Skeletal muscle tissue (tissue), 4 donors: ENCODE data around the gene ZNF222. TPM values are rescaled to one million over a fixed set of nuclear protein-coding genes. Genes with fewer than 3 reads are reported as not detected.
A peak's percentile ranks its signal among the peaks of the same experiment; 100 is the strongest.

Source experiments
- H3K27ac ChIP-seq: one replicate; pipeline ENCODE4 v1.7.0; 2013; ENCODE audit warnings: mild to moderate bottlenecking, low read depth, low read length, inconsistent platforms
- H3K27me3 ChIP-seq, 3 donors: one replicate each; pipeline ENCODE4 v1.7.0; 2013; ENCODE audit warnings: low read length in 3 of 3; ENCODE audit not compliant: control insufficient read depth in 3 of 3, insufficient read depth in 3 of 3
- H3K36me3 ChIP-seq, 3 donors: one replicate each; pipeline ENCODE4 v1.7.0; 2013; ENCODE audit warnings: low read length in 3 of 3; ENCODE audit not compliant: control insufficient read depth in 3 of 3, insufficient read depth in 3 of 3
- H3K4me1 ChIP-seq, 3 donors: one replicate each; pipeline ENCODE4 v1.7.0; 2013; ENCODE audit warnings: low read length in 3 of 3, mild to moderate bottlenecking in 3 of 3; ENCODE audit not compliant: control insufficient read depth in 3 of 3, insufficient read depth in 3 of 3
- H3K4me3 ChIP-seq, 3 donors: one replicate each; pipeline ENCODE4 v1.7.0; 2013; ENCODE audit warnings: low read length in 3 of 3
- H3K9ac ChIP-seq, 3 donors: one replicate each; pipeline ENCODE4 v1.7.0; 2013; ENCODE audit warnings: low read length in 3 of 3, mild to moderate bottlenecking in 3 of 3, moderate library complexity in 2 of 3, low read depth in 1 of 3
- H3K9me3 ChIP-seq, 3 donors: one replicate each; pipeline ENCODE4 v1.7.0; 2013; ENCODE audit warnings: low read length in 3 of 3; ENCODE audit not compliant: control insufficient read depth in 3 of 3
- total RNA-seq: library from RNA; depleted of rRNA; stranded (reverse); fragments of >200 nt; gene quantifications from one replicate; pipeline ENCODE4 v1.2.3, GENCODE V29; 2014
- donor health status: Osteomylitis.

The ZNF222 gene
- total RNA-seq, 1 donor from 2014 or later, result 5.7 TPM

DNA sequence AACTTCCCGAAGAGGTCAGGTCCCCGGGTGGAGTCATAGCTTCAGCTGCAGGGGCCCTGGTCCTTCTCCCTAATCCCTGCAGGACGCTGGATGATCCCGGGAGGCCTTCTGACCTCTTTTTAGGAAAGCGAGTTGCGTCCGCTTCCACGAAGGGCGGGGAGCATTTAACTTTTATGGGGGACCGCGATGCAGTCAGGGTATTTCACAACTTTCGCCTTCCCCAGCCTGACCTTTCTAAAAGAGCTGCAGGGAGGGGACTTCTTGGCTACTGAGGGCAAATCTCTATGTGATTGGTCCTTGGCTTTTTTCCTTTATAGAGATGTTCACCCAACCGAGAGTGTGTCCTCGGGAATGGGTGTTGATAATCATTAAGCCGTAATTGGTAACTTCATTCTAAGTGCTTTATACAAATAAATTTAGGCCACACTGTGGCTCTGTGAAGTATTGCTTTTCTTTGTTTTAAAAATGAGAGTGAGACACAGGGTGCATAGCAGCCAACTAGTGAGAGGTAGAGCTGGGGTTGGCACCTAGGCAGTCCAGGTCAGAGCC is 21.6 kb upstream of the ZNF222 start:
- peaks cover 16 to 20% (median 19%) of the 10 kb centered on the region in 3 donors for H3K36me3 ChIP-seq
- H3K4me3 ChIP-seq, result peak overlapping the region; percentile 96 to 98 (median 96)
- H3K9me3 ChIP-seq, result peaks cover 4 to 18% (median 11%) of the 10 kb centered on the region in 3 donors
- H3K4me1 ChIP-seq, result peaks cover 11 to 19% (median 16%) of the 10 kb centered on the region in 3 donors
- peak overlapping the region; percentile 74 for H3K27ac ChIP-seq
- H3K27me3 ChIP-seq, result no peaks in the 10 kb centered on the region
- peak overlapping the region; percentile 84 to 94 (median 92) for H3K9ac ChIP-seq

DNA sequence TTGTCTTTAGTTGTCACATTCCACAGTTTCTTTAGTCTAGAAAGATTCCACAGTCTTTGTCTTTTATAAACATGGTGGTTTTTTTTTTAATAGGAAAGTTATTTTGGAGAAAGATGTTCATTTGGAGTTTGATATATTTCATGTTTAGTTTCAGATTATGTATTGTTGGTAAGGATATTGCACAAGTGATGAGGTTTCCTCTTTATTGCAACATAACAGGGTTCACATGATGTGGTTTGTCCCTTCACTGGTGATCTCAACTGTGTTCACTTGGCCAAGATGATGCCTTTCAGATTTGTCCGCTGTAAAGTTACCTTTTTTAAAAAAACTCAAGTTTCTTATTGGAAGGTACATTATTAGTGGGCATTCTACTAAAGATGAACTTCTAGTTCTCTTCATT is 19.2 kb upstream of the ZNF222 start:
- H3K27ac ChIP-seq, result no peak overlapping the region
- peaks cover 41 to 43% (median 42%) of the 10 kb centered on the region in 3 donors for H3K36me3 ChIP-seq
- H3K9me3 ChIP-seq, result peaks cover 22 to 41% (median 23%) of the 10 kb centered on the region in 3 donors
- H3K4me3 ChIP-seq, result no peak overlapping the region
- H3K9ac ChIP-seq, result no peak overlapping the region
- H3K27me3 ChIP-seq, result no peaks in the 10 kb centered on the region
- peaks cover 11 to 19% (median 16%) of the 10 kb centered on the region in 3 donors for H3K4me1 ChIP-seq

DNA sequence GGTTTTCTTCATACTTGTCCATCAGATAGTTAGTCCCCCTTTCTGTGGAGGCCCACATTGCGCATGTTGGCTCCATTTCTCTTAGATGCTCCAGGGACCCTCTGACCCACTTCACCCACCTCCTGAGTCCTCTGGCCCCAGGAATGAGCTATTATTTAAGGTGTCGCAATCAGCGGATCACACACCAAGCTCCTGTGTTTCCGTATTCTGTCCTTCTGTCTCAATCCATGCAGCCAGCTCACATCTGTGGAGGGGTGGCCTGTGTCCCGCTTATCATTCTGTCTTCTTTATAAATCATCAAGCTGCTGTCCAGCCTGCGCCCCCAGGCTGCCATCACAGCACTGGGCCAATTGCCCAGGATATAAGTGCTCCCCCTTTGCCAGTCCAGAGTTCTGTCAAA is 17.7 kb upstream of the ZNF222 start:
- Histone ChIP-seq H3K27me3 (no peaks in the 10 kb centered on the region), H3K4me1 (peaks cover 7 to 14% (median 11%) of the 10 kb centered on the region in 3 donors), H3K9ac (no peak overlapping the region), H3K9me3 (peaks cover 29 to 54% (median 32%) of the 10 kb centered on the region in 3 donors), H3K4me3 (peak overlapping the region in 1 of 3 donors; percentile 9), H3K27ac (no peak overlapping the region), H3K36me3 (peaks cover 55 to 58% (median 56%) of the 10 kb centered on the region in 3 donors)

DNA sequence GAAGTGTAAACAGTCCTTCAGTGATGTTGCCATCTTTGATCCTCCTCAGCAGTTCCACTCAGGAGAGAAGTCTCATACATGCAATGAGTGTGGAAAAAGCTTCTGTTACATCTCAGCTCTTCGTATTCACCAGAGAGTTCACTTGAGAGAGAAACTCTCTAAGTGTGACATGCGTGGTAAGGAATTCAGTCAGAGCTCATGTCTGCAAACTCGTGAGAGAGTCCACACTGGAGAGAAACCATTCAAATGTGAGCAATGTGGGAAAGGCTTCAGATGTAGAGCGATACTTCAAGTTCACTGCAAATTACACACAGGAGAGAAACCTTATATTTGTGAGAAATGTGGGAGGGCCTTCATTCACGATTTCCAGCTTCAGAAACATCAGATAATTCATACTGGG is 14.7 kb upstream of the ZNF222 start:
- no peak overlapping the region for H3K27ac ChIP-seq
- H3K36me3 ChIP-seq, result peaks cover 55 to 63% (median 60%) of the 10 kb centered on the region in 3 donors
- peak overlapping the region in 2 of 3 donors; percentile 8 to 17 for H3K4me3 ChIP-seq
- no peak overlapping the region for H3K9ac ChIP-seq
- H3K27me3 ChIP-seq, result no peaks in the 10 kb centered on the region
- H3K9me3 ChIP-seq, result peaks cover 29 to 64% (median 35%) of the 10 kb centered on the region in 3 donors
- no peaks in the 10 kb centered on the region for H3K4me1 ChIP-seq

DNA sequence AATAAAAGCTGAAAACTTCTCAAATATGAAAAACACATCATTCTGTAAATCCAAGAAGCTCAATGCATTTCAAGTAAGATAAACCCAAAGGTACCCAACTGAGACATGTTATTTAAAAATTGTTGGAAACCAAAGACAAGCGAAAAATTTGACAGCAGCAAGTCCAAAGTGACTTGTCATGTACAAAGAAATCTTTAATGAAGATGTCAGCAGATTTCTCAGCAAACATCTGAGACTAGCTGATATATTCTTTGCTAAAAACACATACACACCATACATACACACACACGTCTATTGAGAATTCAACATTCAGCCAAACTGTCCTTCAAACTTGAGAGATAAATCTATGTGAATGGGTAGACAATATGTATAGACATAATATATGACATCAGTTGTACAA is 5.7 kb upstream of the ZNF222 start:
- Histone ChIP-seq H3K4me1 (no peaks in the 10 kb centered on the region), H3K27ac (no peak overlapping the region), H3K4me3 (no peak overlapping the region), H3K9ac (no peak overlapping the region), H3K27me3 (no peaks in the 10 kb centered on the region), H3K9me3 (peaks cover 0 to 7% (median 2%) of the 10 kb centered on the region in 3 donors), H3K36me3 (no peaks in the 10 kb centered on the region)

DNA sequence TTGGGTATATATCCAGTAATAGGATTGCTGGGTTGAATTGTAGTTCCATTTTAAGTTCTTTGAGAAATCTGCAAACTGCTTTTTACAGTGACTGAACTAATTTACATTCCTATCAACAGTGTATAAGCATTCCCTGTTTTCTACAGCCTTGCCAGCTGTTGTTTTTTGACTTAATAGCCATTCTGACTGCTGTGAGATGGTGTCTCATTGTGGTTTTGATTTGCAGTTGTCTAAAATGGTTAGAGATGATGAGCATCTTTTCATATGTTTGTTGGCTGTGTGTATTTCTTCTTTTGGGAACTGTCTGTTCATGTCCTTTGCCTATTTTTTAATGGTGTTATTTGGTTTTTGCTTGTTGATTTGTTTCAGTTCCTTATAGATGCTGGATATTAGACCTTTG is 4.0 kb upstream of the ZNF222 start:
- no peaks in the 10 kb centered on the region for H3K36me3 ChIP-seq
- H3K27ac ChIP-seq, result no peak overlapping the region
- no peak overlapping the region for H3K9ac ChIP-seq
- no peak overlapping the region for H3K4me3 ChIP-seq
- no peaks in the 10 kb centered on the region for H3K27me3 ChIP-seq
- H3K9me3 ChIP-seq, result peaks cover 0 to 7% (median 2%) of the 10 kb centered on the region in 3 donors
- H3K4me1 ChIP-seq, result peaks cover 2 to 14% (median 7%) of the 10 kb centered on the region in 3 donors

DNA sequence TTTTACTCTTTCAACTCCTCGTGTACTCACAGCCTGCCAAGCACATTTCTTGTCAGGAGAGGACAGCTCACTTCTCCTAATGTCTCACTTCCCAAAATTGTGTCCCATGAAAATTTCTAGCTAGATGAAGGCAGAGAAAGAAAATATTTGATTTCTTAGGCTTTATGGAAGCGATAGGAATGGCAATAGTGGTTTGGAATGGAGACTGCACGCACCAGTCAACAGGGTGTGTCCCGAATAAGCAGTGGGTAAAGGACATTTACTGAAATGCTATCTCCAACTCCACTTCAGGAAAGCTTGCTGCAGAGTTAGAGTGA is 321 bp upstream of the ZNF222 start:
- Histone ChIP-seq H3K27ac (peak overlapping the region; percentile 62), H3K9me3 (peaks cover 6 to 20% (median 13%) of the 10 kb centered on the region in 3 donors), H3K9ac (peak overlapping the region; percentile 78 to 84 (median 78)), H3K36me3 (peaks cover 31 to 33% (median 32%) of the 10 kb centered on the region in 3 donors), H3K27me3 (no peaks in the 10 kb centered on the region), H3K4me3 (peak overlapping the region; percentile 86 to 89 (median 88)), H3K4me1 (peaks cover 2 to 14% (median 7%) of the 10 kb centered on the region in 3 donors)

DNA sequence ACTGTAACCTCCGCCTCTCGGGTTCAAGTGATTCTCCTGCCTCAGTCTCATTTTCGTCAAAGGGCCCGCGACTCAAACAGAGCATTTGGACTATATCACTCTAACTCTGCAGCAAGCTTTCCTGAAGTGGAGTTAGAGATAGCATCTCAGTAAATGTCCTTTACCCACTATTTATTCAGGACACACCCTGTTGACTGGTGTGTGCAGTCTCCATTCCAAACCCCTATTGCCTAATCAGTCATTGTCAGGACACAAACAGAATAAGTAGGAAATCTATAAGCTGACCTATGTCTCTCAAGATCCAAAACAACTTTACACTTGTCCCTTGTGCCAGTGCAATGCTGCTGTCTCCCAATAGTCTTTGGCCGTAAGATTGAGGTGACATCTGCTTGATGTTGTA is 1.4 kb downstream of the ZNF222 start:
- Histone ChIP-seq H3K27ac (no peak overlapping the region), H3K9me3 (peaks cover 13 to 31% (median 21%) of the 10 kb centered on the region in 3 donors), H3K4me1 (peaks cover 2 to 14% (median 7%) of the 10 kb centered on the region in 3 donors), H3K9ac (no peak overlapping the region), H3K4me3 (peak overlapping the region in 1 of 3 donors; percentile 44), H3K27me3 (no peaks in the 10 kb centered on the region), H3K36me3 (peaks cover 44 to 50% (median 48%) of the 10 kb centered on the region in 3 donors)

DNA sequence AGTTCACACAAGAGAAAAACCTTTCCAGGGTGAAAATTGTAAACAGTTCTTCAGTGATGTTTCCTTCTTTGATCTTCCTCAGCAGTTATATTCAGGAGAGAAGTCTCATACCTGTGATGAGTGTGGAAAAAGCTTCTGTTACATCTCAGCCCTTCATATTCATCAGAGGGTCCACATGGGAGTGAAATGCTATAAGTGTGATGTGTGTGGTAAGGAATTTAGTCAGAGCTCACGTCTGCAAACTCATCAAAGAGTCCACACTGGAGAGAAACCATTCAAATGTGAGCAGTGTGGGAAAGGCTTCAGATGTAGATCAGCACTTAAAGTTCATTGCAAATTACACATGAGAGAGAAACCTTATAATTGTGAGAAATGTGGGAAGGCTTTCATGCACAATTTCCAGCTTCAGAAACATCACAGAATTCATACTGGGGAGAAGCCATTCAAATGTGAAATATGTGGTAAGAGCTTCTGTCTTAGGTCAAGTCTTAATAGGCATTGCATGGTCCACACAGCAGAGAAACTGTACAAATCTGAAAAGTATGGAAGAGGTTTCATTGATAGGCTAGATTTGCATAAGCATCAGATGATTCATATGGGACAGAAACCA is 6.9 kb downstream of the ZNF222 start:
- H3K27me3 ChIP-seq, result no peaks in the 10 kb centered on the region
- peak overlapping the region in 1 of 3 donors; percentile 44 for H3K4me3 ChIP-seq
- H3K9ac ChIP-seq, result no peak overlapping the region
- H3K36me3 ChIP-seq, result peaks cover 51 to 57% (median 53%) of the 10 kb centered on the region in 3 donors
- no peaks in the 10 kb centered on the region for H3K4me1 ChIP-seq
- peaks cover 30 to 60% (median 35%) of the 10 kb centered on the region in 3 donors for H3K9me3 ChIP-seq
- no peak overlapping the region for H3K27ac ChIP-seq

DNA sequence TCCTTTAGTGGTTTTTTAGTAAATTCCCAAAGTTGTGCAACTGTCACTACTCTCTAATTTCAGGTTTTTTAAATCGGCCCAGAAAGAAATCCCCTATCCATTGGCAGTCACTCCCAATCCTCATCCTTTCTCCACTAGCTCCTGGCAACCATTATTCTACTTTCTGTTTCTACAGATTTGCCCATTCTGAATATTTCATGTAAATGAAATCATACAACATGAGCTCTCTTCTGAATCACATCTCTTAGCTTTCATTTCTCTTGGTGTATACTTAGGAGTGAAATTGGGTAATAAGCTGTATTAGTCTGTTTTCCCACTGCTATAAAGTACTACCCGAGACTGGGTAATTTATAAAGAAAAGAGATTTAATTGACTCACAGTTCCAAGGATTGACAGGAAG is 17.0 kb downstream of the ZNF222 start:
- H3K27me3 ChIP-seq, result no peaks in the 10 kb centered on the region
- H3K36me3 ChIP-seq, result no peaks in the 10 kb centered on the region
- H3K4me1 ChIP-seq, result no peaks in the 10 kb centered on the region
- H3K27ac ChIP-seq, result no peak overlapping the region
- H3K4me3 ChIP-seq, result no peak overlapping the region
- H3K9ac ChIP-seq, result no peak overlapping the region
- H3K9me3 ChIP-seq, result peaks cover 2 to 13% (median 5%) of the 10 kb centered on the region in 3 donors
